ENCODE results near the gene RPL38.

GRCh38 chr17:74235911-74236371 lies 32.5 kb downstream of the RPL38 start:
- TF ChIP-seq CTCF (IDR thresholded peaks at IDR 0.05) = no peak
- TF ChIP-seq POLR2A (IDR thresholded peaks at IDR 0.05) = no peak
